H9 (cell line): ENCODE results near the gene HIRA. TPM values are rescaled to one million over a fixed set of nuclear protein-coding genes. Genes with fewer than 3 reads are reported as not detected.

Experiments used
- DNase-seq: peaks from one replicate; pipeline ENCODE4 v3.0.0-alpha.2; 2017
- H2AFZ ChIP-seq: one replicate; pipeline ENCODE4 v1.6.1; 2013; ENCODE audit warnings: mild to moderate bottlenecking, low read length, control low read depth, moderate library complexity
- H2AK5ac ChIP-seq: 2 replicates; pipeline ENCODE4 v1.6.1; 2013; ENCODE audit warnings: low read length, control low read depth, mixed read lengths; ENCODE audit not compliant: insufficient read length
- H2BK120ac ChIP-seq: one replicate; pipeline ENCODE4 v1.6.1; 2013; ENCODE audit warnings: low read depth, mild to moderate bottlenecking, low read length, control low read depth, inconsistent platforms; ENCODE audit not compliant: poor library complexity, severe bottlenecking
- H2BK12ac ChIP-seq: 2 replicates; pipeline ENCODE4 v1.6.1; 2013; ENCODE audit warnings: low read length, control low read depth, mixed read lengths, low read depth; ENCODE audit not compliant: insufficient read length
- H2BK15ac ChIP-seq: 2 replicates; pipeline ENCODE4 v1.6.1; 2013; ENCODE audit warnings: low read depth, low read length, control low read depth
- H2BK20ac ChIP-seq: one replicate; pipeline ENCODE4 v1.6.1; 2013; ENCODE audit warnings: low read depth, mild to moderate bottlenecking, low read length, control low read depth, inconsistent platforms; ENCODE audit not compliant: poor library complexity, severe bottlenecking
- H2BK5ac ChIP-seq: 2 replicates; pipeline ENCODE4 v1.6.1; 2013; ENCODE audit warnings: low read length, control low read depth, mixed read lengths; ENCODE audit not compliant: insufficient read length
- H3K14ac ChIP-seq: 2 replicates; pipeline ENCODE4 v1.6.1; 2013; ENCODE audit warnings: low read length, control low read depth; ENCODE audit not compliant: insufficient read depth
- H3K18ac ChIP-seq: 2 replicates; pipeline ENCODE4 v1.6.1; 2013; ENCODE audit warnings: low read depth, mild to moderate bottlenecking, mixed read lengths, low read length, control low read depth; ENCODE audit not compliant: insufficient read length
- H3K23ac ChIP-seq: 2 replicates; pipeline ENCODE4 v1.6.1; 2013; ENCODE audit warnings: low read length, control low read depth, mixed read lengths, low read depth; ENCODE audit not compliant: insufficient read length
- H3K23me2 ChIP-seq: 2 replicates; pipeline ENCODE4 v1.6.1; 2013; ENCODE audit warnings: low read depth, mild to moderate bottlenecking, mixed read lengths, low read length, control low read depth; ENCODE audit not compliant: insufficient read length, poor library complexity, severe bottlenecking
- H3K27ac ChIP-seq: 2 replicates; pipeline ENCODE4 v1.5.1; 2013; ENCODE audit warnings: low read length, control low read depth, mixed read lengths, low read depth; ENCODE audit not compliant: insufficient read length
- H3K27me3 ChIP-seq: 2 replicates; pipeline ENCODE4 v1.6.1; 2013; ENCODE audit warnings: low read length, control low read depth, inconsistent platforms; ENCODE audit not compliant: insufficient read depth
- H3K4ac ChIP-seq: 2 replicates; pipeline ENCODE4 v1.6.1; 2013; ENCODE audit warnings: low read depth, mild to moderate bottlenecking, control low read depth, inconsistent platforms, low read length, moderate library complexity
- H3K4me1 ChIP-seq: 2 replicates; pipeline ENCODE4 v1.6.1; 2013; ENCODE audit warnings: low read length, control low read depth, inconsistent platforms; ENCODE audit not compliant: insufficient read depth
- H3K4me2 ChIP-seq: 2 replicates; pipeline ENCODE4 v1.6.1; 2013; ENCODE audit warnings: low read length, control low read depth, mixed read lengths; ENCODE audit not compliant: insufficient read length, insufficient read depth
- H3K56ac ChIP-seq: 2 replicates; pipeline ENCODE4 v1.6.1; 2013; ENCODE audit warnings: low read depth, mild to moderate bottlenecking, mixed read lengths, low read length, control low read depth; ENCODE audit not compliant: insufficient read length
- H3K79me1 ChIP-seq: 2 replicates; pipeline ENCODE4 v1.6.1; 2013; ENCODE audit warnings: low read depth, mild to moderate bottlenecking, moderate library complexity, low read length, control low read depth, inconsistent platforms; ENCODE audit not compliant: insufficient read depth, poor library complexity, severe bottlenecking
- H3K79me2 ChIP-seq: 2 replicates; pipeline ENCODE4 v1.6.1; 2013; ENCODE audit warnings: low read length, control low read depth, inconsistent platforms; ENCODE audit not compliant: insufficient read depth
- H3K9ac ChIP-seq: 2 replicates; pipeline ENCODE4 v1.6.1; 2013; ENCODE audit warnings: low read length, control low read depth, mixed read lengths; ENCODE audit not compliant: insufficient read length; ENCODE audit errors: extremely low read depth
- H3K9me3 ChIP-seq: one replicate; pipeline ENCODE4 v1.6.1; 2013; ENCODE audit warnings: low read depth, low read length, inconsistent platforms; ENCODE audit not compliant: control insufficient read depth
- H3T11ph ChIP-seq: one replicate; pipeline ENCODE4 v1.6.1; 2013; ENCODE audit warnings: mild to moderate bottlenecking, low read length, control low read depth, inconsistent platforms
- H4K20me1 ChIP-seq: one replicate; pipeline ENCODE4 v1.6.1; 2013; ENCODE audit not compliant: control insufficient read depth, insufficient read length, insufficient read depth
- H4K5ac ChIP-seq: 2 replicates; pipeline ENCODE4 v1.6.1; 2013; ENCODE audit warnings: low read depth, mild to moderate bottlenecking, mixed read lengths, low read length, control low read depth; ENCODE audit not compliant: insufficient read length
- H4K8ac ChIP-seq: replicated peaks from 2 replicates; pipeline ENCODE4 v1.6.1; 2013; ENCODE audit warnings: low read length, control low read depth, mixed read lengths, low read depth; ENCODE audit not compliant: insufficient read length
- H4K91ac ChIP-seq: 2 replicates; pipeline ENCODE4 v1.6.1; 2013; ENCODE audit warnings: low read depth, mild to moderate bottlenecking, moderate library complexity, mixed read lengths, low read length, control low read depth; ENCODE audit not compliant: insufficient read length
- H3K27ac Mint-ChIP-seq, 3 experiments: 2 replicates in 2 of 3; 3 replicates in 1 of 3; pipeline ENCODE4 v1.8.0; 2020 to 2021; ENCODE audit warnings: mixed read lengths in 3 of 3, mild to moderate bottlenecking in 1 of 3, moderate library complexity in 1 of 3
- H3K27me3 Mint-ChIP-seq: 2 replicates; pipeline ENCODE4 v1.8.0; 2021; ENCODE audit warnings: low read depth, mild to moderate bottlenecking, moderate library complexity, mixed read lengths
- H3K36me3 Mint-ChIP-seq, 3 experiments: 2 replicates in 2 of 3; 3 replicates in 1 of 3; pipeline ENCODE4 v1.8.0; 2020 to 2021; ENCODE audit warnings: low read depth in 3 of 3, mixed read lengths in 3 of 3; ENCODE audit not compliant: insufficient read depth in 1 of 3
- H3K4me1 Mint-ChIP-seq, 2 experiments: 2 replicates each; pipeline ENCODE4 v1.8.0; 2020; ENCODE audit warnings: mixed read lengths in 2 of 2
- H3K4me3 Mint-ChIP-seq, 2 experiments: 2 replicates in 1 of 2; 3 replicates in 1 of 2; pipeline ENCODE4 v1.8.0; 2020 to 2021; ENCODE audit warnings: mild to moderate bottlenecking in 2 of 2, mixed read lengths in 2 of 2, moderate library complexity in 1 of 2
- H3K9me3 Mint-ChIP-seq, 2 experiments: 2 replicates in 1 of 2; 3 replicates in 1 of 2; pipeline ENCODE4 v1.8.0; 2020; ENCODE audit warnings: mild to moderate bottlenecking in 2 of 2, mixed read lengths in 2 of 2, moderate library complexity in 1 of 2
- CTCF ChIP-seq: fragments of 200-600 bp; sonication (generic); conservative IDR thresholded peaks from 3 replicates; pipeline ENCODE4 v1.8.0; 2021; ENCODE audit warnings: antibody characterized with exemption, mild to moderate bottlenecking
- WGBS: extraction: QIAGEN DNeasy Blood & Tissue Kit; methylation state at CpG from one replicate; pipeline ENCODE4 v1.1.7; 2013; ENCODE audit warnings: missing lambda C conversion rate, low lambda C conversion rate, mixed read lengths; ENCODE audit not compliant: insufficient read length; ENCODE audit errors: extremely low coverage; 5-methylcytosine and 5-hydroxymethylcytosine counted together
- total RNA-seq: library from RNA; stranded (reverse); gene quantifications from 2 replicates; pipeline ENCODE4 v1.2.1, GENCODE V29; 2021

The HIRA gene
- total RNA-seq, 1 experiment from 2014 or later: 51.9 TPM

GRCh38 chr22:19396561-19396933, 35.0 kb downstream of the HIRA start:
- Histone ChIP-seq H3K9me3 (no peaks in the 10 kb centered on the region), H2BK12ac (no peak overlapping the region), H2BK20ac (no peak overlapping the region), H3K23me2 (no peaks in the 10 kb centered on the region), H3K79me2 (no peaks in the 10 kb centered on the region), H3K27ac (no peak overlapping the region), H3K18ac (no peak overlapping the region), H3K14ac (no peak overlapping the region), H3K9ac (no peak overlapping the region), H2AK5ac (no peak overlapping the region), H4K20me1 (no peaks in the 10 kb centered on the region), H2BK15ac (no peak overlapping the region), H2BK5ac (no peak overlapping the region), H4K8ac (no peak overlapping the region), H2BK120ac (no peak overlapping the region), H3K23ac (no peak overlapping the region), H3K4me2 (no peak overlapping the region), H2AFZ (no peak overlapping the region), H4K5ac (no peak overlapping the region), H3K79me1 (no peaks in the 10 kb centered on the region), H3K27me3 (no peaks in the 10 kb centered on the region), H3K4me1 (no peaks in the 10 kb centered on the region), H3K56ac (no peak overlapping the region), H4K91ac (no peak overlapping the region), H3K4ac (no peak overlapping the region), H3T11ph (no peak overlapping the region)
- DNase-seq: no peak
- Mint-ChIP-seq H3K27ac (no peak overlapping the region), H3K4me1 (no peaks in the 10 kb centered on the region), H3K9me3 (no peaks in the 10 kb centered on the region), H3K36me3 (peaks cover 12 to 78% (median 51%) of the 10 kb centered on the region in 3 experiments; a peak in 6 of 7 replicates), H3K27me3 (no peaks in the 10 kb centered on the region; the same call in 1 of the 2 replicates), H3K4me3 (no peak overlapping the region)
- no peak for TF ChIP-seq CTCF
- no CpG with 5 or more reads among the region's 6 CpGs for WGBS
